Heart left ventricle (tissue), 13 donors: ENCODE results near the gene OSBP2.

ENCODE experiments used
- POLR2A ChIP-seq, 2 donors: fragments of 450-650 bp; IDR thresholded peaks; one replicate each; pipeline ENCODE4 v1.6.1; 2017; ENCODE audit warnings: antibody characterized with exemption in 2 of 2, mild to moderate bottlenecking in 2 of 2, moderate library complexity in 2 of 2
- TF ChIP-seq, protein P1 (sequence below), 12 donors: fragments of 200-600 bp; sonication (generic) in 4 of 12; IDR thresholded peaks; one replicate each; pipeline versions ENCODE4 v1.5.0 to v1.8.0; 2018 to 2022; ENCODE audit warnings: antibody characterized with exemption in 12 of 12, mild to moderate bottlenecking in 5 of 12
- donor health status: ischemic (EF 13 %, LVEDD 7.1; RV severe dilation, severe dysfunction).
- donor health status: DM: no; HTN: yes; CAD: no.
- donor health status: DM: no; HTN: no; CAD: no.
- donor health status: ischemic (EF 25% LVEDD 6.9; RV normal size, moderate dysfunction).
- donor health status: ischemic (EF 25% LVEDD 5.7; RV mildly dilated, moderate dysfunction).
- donor health status: ischemic (EF 35%, LVEDD 5.7; RV mildly dilated, moderate dysfunction).
- donor health status: nonischemic (EF 11% LVEDD 7.7; RV severe dilation, severe dysfunction).
- donor health status: DM: yes; HTN: yes; CAD: no.
- donor health status: PGD.
- donor health status: ischemic (EF 29% LVEDD 5.4; RV normal size, mild dysfunction).
- donor health status: nonischemic (EF 23%, LVEDD 6.1; RV moderate dilation, normal function).

DNA sequence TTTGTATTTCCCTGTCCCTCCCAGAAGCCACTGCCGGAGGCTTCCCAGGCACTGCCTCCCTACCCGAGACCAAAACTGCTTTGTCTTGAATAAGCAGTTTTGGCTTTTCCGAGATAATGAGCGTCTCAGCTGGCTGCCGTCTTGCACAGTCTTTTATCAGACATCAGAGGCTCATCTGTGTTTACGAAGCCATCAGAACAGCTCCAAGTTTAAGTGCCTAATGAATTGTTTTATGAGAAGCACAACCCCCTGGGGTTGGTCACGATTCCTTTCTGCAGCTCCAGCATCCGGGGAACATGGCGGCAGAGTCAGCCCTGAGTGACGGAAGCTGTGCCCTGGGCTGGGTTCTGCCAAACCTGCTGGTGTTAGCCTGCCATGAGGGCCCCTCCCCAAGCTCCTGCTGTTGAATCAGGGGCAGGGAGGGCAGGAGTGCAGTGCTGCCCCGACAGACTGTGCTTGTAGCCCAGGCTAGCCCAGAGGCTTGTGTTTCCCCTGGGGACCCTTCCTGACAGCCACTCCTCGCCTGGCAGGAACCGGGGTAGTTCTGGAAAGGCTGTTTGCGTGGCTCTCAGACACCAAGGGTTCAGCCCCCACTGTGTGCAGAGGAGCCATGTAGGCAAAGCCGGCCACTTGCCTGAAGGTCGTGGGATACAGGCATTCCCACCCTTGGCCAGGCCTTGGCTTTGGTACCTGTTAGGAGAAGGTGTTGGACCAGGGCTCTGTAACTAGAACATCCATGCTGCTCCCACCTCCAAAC is 177.8 kb downstream of the OSBP2 start:
- TF ChIP-seq, protein P1, sequence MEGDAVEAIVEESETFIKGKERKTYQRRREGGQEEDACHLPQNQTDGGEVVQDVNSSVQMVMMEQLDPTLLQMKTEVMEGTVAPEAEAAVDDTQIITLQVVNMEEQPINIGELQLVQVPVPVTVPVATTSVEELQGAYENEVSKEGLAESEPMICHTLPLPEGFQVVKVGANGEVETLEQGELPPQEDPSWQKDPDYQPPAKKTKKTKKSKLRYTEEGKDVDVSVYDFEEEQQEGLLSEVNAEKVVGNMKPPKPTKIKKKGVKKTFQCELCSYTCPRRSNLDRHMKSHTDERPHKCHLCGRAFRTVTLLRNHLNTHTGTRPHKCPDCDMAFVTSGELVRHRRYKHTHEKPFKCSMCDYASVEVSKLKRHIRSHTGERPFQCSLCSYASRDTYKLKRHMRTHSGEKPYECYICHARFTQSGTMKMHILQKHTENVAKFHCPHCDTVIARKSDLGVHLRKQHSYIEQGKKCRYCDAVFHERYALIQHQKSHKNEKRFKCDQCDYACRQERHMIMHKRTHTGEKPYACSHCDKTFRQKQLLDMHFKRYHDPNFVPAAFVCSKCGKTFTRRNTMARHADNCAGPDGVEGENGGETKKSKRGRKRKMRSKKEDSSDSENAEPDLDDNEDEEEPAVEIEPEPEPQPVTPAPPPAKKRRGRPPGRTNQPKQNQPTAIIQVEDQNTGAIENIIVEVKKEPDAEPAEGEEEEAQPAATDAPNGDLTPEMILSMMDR (IDR thresholded peaks at IDR 0.05): no peak
- no peak for TF ChIP-seq POLR2A (IDR thresholded peaks at IDR 0.05)
